ENCODE measurements around the gene ZFY. TPM values are rescaled to one million over a fixed set of nuclear protein-coding genes. Genes with fewer than 3 reads are reported as not detected.

Gene ZFY
- total and polyA plus RNA-seq, 2 of the 8 experiments (the other 6 are each of a cell fraction or from before 2014, with no cell fraction given), result 1.5 to 8.9 TPM

DNA sequence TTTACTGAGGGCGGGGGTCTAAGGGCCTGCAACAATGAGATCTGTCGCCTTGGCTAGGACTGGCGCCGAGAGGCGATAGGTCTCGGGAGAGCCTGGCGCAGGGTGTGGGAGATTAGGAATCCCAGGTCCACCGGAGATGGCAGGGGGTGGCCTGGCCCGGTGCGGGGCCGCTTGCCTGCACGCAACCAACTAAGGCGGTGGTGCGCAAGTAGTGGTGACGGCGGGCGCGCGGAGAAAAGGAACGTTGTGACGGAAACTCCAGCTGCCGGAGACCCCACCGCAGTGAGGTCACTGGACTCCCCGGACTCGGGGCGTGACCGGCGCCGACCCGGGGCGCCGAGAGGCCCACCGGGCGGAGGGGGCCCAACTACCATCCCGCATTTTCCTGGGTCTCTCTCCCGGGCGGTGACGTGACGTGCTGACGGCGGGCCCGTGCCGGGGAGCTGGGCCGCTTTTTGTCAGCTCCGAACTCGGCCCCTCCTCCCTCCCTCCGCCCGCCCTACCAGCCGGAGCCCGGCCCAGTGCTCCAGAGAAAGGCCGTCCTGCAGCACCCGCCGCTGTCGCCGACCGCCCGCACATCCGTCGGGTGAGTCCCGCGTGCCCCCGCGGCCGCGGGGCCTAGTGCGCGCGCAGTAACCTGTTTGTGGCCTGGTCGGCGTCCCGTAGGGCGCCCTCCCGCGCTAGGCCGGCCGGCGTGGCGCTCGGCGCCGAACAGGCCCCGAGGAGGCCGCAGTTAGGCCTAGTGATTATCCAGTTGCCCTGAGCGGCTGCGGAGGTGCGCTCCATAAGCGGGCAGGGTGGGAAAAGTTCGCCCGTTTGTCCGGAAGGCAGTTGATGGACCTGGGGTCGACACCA is at the start of gene ZFY (continued):
- TF ChIP-seq RAD21 (IDR thresholded peaks at IDR 0.05 in 1 of 2, conservative IDR thresholded peaks at IDR 0.05 in 1 of 2; ENCODE audit: low read depth in 2 of 2, low read length in 2 of 2) (no peak), BRCA1 (IDR thresholded peaks at IDR 0.05; ENCODE audit: low read depth, low read length) (no peak), POLR2AphosphoS5 (IDR thresholded peaks at IDR 0.05; ENCODE audit: low read depth, low read length) (peak; percentile 44), NRF1 (IDR thresholded peaks at IDR 0.05; ENCODE audit: low read depth, low read length) (no peak), SP1 (IDR thresholded peaks at IDR 0.05; ENCODE audit: low read depth, low read length) (no peak), POU5F1 (IDR thresholded peaks at IDR 0.05; ENCODE audit: low read depth, low read length) (no peak), POLR2A (IDR thresholded peaks at IDR 0.05; ENCODE audit: control extremely low read depth in 1 of 2, low read depth in 2 of 2, low read length in 2 of 2) (peak in 1 of 2 experiments; percentile 38; a peak in 1 of 3 replicates), ASH2L (IDR thresholded peaks at IDR 0.05; ENCODE audit: low read length) (no peak), RXRA (IDR thresholded peaks at IDR 0.05; ENCODE audit: insufficient read depth, low read depth, low read length) (no peak), SRF (IDR thresholded peaks at IDR 0.05; ENCODE audit: low read depth, low read length) (no peak)
- TF ChIP-seq, protein P1, sequence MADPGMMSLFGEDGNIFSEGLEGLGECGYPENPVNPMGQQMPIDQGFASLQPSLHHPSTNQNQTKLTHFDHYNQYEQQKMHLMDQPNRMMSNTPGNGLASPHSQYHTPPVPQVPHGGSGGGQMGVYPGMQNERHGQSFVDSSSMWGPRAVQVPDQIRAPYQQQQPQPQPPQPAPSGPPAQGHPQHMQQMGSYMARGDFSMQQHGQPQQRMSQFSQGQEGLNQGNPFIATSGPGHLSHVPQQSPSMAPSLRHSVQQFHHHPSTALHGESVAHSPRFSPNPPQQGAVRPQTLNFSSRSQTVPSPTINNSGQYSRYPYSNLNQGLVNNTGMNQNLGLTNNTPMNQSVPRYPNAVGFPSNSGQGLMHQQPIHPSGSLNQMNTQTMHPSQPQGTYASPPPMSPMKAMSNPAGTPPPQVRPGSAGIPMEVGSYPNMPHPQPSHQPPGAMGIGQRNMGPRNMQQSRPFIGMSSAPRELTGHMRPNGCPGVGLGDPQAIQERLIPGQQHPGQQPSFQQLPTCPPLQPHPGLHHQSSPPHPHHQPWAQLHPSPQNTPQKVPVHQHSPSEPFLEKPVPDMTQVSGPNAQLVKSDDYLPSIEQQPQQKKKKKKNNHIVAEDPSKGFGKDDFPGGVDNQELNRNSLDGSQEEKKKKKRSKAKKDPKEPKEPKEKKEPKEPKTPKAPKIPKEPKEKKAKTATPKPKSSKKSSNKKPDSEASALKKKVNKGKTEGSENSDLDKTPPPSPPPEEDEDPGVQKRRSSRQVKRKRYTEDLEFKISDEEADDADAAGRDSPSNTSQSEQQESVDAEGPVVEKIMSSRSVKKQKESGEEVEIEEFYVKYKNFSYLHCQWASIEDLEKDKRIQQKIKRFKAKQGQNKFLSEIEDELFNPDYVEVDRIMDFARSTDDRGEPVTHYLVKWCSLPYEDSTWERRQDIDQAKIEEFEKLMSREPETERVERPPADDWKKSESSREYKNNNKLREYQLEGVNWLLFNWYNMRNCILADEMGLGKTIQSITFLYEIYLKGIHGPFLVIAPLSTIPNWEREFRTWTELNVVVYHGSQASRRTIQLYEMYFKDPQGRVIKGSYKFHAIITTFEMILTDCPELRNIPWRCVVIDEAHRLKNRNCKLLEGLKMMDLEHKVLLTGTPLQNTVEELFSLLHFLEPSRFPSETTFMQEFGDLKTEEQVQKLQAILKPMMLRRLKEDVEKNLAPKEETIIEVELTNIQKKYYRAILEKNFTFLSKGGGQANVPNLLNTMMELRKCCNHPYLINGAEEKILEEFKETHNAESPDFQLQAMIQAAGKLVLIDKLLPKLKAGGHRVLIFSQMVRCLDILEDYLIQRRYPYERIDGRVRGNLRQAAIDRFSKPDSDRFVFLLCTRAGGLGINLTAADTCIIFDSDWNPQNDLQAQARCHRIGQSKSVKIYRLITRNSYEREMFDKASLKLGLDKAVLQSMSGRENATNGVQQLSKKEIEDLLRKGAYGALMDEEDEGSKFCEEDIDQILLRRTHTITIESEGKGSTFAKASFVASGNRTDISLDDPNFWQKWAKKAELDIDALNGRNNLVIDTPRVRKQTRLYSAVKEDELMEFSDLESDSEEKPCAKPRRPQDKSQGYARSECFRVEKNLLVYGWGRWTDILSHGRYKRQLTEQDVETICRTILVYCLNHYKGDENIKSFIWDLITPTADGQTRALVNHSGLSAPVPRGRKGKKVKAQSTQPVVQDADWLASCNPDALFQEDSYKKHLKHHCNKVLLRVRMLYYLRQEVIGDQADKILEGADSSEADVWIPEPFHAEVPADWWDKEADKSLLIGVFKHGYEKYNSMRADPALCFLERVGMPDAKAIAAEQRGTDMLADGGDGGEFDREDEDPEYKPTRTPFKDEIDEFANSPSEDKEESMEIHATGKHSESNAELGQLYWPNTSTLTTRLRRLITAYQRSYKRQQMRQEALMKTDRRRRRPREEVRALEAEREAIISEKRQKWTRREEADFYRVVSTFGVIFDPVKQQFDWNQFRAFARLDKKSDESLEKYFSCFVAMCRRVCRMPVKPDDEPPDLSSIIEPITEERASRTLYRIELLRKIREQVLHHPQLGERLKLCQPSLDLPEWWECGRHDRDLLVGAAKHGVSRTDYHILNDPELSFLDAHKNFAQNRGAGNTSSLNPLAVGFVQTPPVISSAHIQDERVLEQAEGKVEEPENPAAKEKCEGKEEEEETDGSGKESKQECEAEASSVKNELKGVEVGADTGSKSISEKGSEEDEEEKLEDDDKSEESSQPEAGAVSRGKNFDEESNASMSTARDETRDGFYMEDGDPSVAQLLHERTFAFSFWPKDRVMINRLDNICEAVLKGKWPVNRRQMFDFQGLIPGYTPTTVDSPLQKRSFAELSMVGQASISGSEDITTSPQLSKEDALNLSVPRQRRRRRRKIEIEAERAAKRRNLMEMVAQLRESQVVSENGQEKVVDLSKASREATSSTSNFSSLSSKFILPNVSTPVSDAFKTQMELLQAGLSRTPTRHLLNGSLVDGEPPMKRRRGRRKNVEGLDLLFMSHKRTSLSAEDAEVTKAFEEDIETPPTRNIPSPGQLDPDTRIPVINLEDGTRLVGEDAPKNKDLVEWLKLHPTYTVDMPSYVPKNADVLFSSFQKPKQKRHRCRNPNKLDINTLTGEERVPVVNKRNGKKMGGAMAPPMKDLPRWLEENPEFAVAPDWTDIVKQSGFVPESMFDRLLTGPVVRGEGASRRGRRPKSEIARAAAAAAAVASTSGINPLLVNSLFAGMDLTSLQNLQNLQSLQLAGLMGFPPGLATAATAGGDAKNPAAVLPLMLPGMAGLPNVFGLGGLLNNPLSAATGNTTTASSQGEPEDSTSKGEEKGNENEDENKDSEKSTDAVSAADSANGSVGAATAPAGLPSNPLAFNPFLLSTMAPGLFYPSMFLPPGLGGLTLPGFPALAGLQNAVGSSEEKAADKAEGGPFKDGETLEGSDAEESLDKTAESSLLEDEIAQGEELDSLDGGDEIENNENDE (IDR thresholded peaks at IDR 0.05; ENCODE audit: insufficient replicate concordance, low read length), result no peak

Data from H1 (cell line).